Neutrophil (primary cell): ENCODE results near the gene SLC51B.
"Not testable (repeated sequence)": the region's sequence is repeated elsewhere in the genome, so short reads cannot be mapped to it uniquely, and the experiment has no call there.

ENCODE experiments used
- H3K27ac ChIP-seq: fragments of 200-600 bp; sonication (generic); 2 replicates; pipeline ENCODE4 v1.5.1; 2016; ENCODE audit warnings: mild to moderate bottlenecking, moderate library complexity
- H3K27me3 ChIP-seq: fragments of 200-600 bp; sonication (generic); 2 replicates; pipeline ENCODE4 v1.6.0; 2016; ENCODE audit warnings: mild to moderate bottlenecking
- H3K36me3 ChIP-seq: fragments of 200-600 bp; sonication (generic); 2 replicates; pipeline ENCODE4 v1.5.1; 2017
- H3K4me1 ChIP-seq, 2 experiments: fragments of 200-600 bp in 1 of 2; sonication (generic) in 1 of 2; 1 replicate in 1 of 2; 2 replicates in 1 of 2; pipeline versions ENCODE4 v1.5.1 to v1.6.1; 2013 to 2016; ENCODE audit warnings: low read depth in 1 of 2, low read length in 1 of 2, mild to moderate bottlenecking in 1 of 2, moderate library complexity in 1 of 2; ENCODE audit not compliant: control insufficient read depth in 1 of 2, insufficient read depth in 1 of 2
- H3K4me3 ChIP-seq, 2 experiments: fragments of 200-600 bp in 1 of 2; sonication (generic) in 1 of 2; 1 replicate in 1 of 2; 2 replicates in 1 of 2; pipeline ENCODE4 v1.5.1; 2013 to 2016; ENCODE audit warnings: low read depth in 1 of 2, low read length in 1 of 2, mild to moderate bottlenecking in 1 of 2, moderate library complexity in 1 of 2
- H3K9me3 ChIP-seq: fragments of 200-600 bp; sonication (generic); 2 replicates; pipeline ENCODE4 v1.5.1; 2016
- CTCF ChIP-seq: fragments of 200-600 bp; sonication (generic); IDR thresholded peaks from 2 replicates; pipeline ENCODE4 v1.5.1; 2016; ENCODE audit warnings: antibody characterized with exemption

The SLC51B gene

DNA sequence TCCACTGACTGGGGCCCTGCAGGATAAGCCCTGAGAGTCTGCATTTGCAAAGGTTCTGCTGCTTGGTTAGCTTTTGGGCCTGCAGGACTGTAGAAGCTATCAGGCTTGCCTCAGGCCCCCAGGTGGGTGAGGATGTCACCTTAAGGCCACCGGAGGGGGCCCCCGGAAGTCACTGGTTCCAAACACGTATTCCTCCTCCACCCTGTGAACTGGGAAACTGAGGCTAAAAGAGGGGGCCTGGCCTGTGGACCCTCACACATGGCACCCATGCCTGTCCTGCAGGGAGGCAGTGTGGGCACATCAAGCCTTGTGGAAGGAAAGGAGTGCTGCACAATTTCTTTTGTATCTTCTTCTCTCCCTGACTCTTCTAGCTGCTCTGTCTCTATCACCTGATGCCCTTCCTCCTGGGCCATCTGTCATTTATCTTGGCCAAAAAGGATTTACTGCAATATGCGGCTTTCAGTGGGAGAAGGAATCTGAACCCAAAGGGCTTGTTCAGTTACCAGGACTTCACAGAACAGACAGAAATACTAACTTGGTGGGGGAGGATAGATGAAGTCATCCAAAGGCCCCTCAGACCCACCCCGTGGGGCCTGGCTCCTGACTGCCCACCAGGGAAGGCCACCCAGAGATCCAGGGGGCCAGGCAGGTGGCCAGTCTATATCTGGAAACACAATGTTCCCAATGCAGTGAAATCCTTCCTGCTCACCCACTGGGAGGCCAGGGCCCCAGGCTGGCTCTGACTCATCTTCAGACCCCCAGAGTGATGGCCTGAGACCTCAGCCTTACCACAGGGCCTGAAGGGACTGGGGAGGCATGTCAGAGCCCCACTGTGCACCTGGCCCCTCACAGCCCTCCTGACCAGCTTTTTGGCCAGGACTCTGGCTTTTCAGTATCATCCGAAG, 51.5 kb downstream of the SLC51B start:
- no peak for TF ChIP-seq CTCF
- Histone ChIP-seq H3K4me3 (no peak overlapping the region), H3K27me3 (no peaks in the 10 kb centered on the region), H3K27ac (no peak overlapping the region), H3K36me3 (peaks cover 22% of the 10 kb centered on the region), H3K4me1 (no peaks in the 10 kb centered on the region), H3K9me3 (no peaks in the 10 kb centered on the region)

GRCh38 chr15:65097651-65098263, 52.6 kb downstream of the SLC51B start:
- Histone ChIP-seq H3K9me3 (no peaks in the 10 kb centered on the region), H3K4me1 (no peaks in the 10 kb centered on the region), H3K36me3 (peaks cover 22% of the 10 kb centered on the region), H3K27me3 (no peaks in the 10 kb centered on the region), H3K4me3 (no peak overlapping the region), H3K27ac (no peak overlapping the region)
- no peak for TF ChIP-seq CTCF

- H3K4me1 ChIP-seq: no peaks in the 10 kb centered on the region
- no peaks in the 10 kb centered on the region for H3K9me3 ChIP-seq
- no peaks in the 10 kb centered on the region for H3K27me3 ChIP-seq
- TF ChIP-seq CTCF: no peak
- no peak overlapping the region for H3K4me3 ChIP-seq
- H3K36me3 ChIP-seq: peaks cover 22% of the 10 kb centered on the region
- H3K27ac ChIP-seq: no peak overlapping the region
These were observed 54.1 kb downstream of the SLC51B start for GRCh38 chr15:65099336-65099735.

- not testable (repeated sequence) for H3K4me1 ChIP-seq, H3K27ac ChIP-seq, H3K4me3 ChIP-seq, H3K27me3 ChIP-seq, H3K9me3 ChIP-seq
- peaks cover 22% of the 10 kb centered on the region for H3K36me3 ChIP-seq
These were observed 54.6 kb downstream of the SLC51B start for GRCh38 chr15:65099801-65100200.

- H3K36me3 ChIP-seq: peaks cover 27% of the 10 kb centered on the region
- TF ChIP-seq CTCF: no peak
- H3K27me3 ChIP-seq: no peaks in the 10 kb centered on the region
- H3K4me1 ChIP-seq: no peaks in the 10 kb centered on the region
- no peak overlapping the region for H3K4me3 ChIP-seq
- no peaks in the 10 kb centered on the region for H3K9me3 ChIP-seq
- H3K27ac ChIP-seq: no peak overlapping the region
These were observed 55.3 kb downstream of the SLC51B start for GRCh38 chr15:65100442-65100841.

GRCh38 chr15:65101411-65101890, 56.3 kb downstream of the SLC51B start:
- Histone ChIP-seq H3K36me3 (peaks cover 33% of the 10 kb centered on the region), H3K27me3 (no peaks in the 10 kb centered on the region), H3K9me3 (no peaks in the 10 kb centered on the region), H3K4me1 (no peaks in the 10 kb centered on the region), H3K27ac (no peak overlapping the region), H3K4me3 (no peak overlapping the region)
- peak; percentile 55 for TF ChIP-seq CTCF
